Stimulated activated naive CD8-positive, alpha-beta T cell treated with anti-CD3 and anti-CD28 coated beads, Interleukin-15, Interleukin-2, amounts not matched to agents 100 U/mL and 50 U/mL, for 24 hours (primary cell): ENCODE data around the gene RLBP1.
A peak's percentile ranks its signal among the peaks of the same experiment; 100 is the strongest.

Source experiments
- ATAC-seq: fragments of 150-1000 bp; cut with Tn5 transposase; one replicate; pipeline ENCODE4 v1.10.0; 2021
- DNase-seq: peaks from one replicate; pipeline ENCODE4 v3.0.0; 2021

Gene RLBP1

GRCh38 chr15:89177633-89178306 lies 43.6 kb downstream of the RLBP1 start:
- ATAC-seq = no peak

GRCh38 chr15:89177116-89177515 lies 44.3 kb downstream of the RLBP1 start:
- ATAC-seq (no peak), DNase-seq (no peak)

More at GRCh38 chr15:89177633-89178306, 43.6 kb downstream of the RLBP1 start:
- peak; percentile 75 for DNase-seq

- no peak for ATAC-seq
- DNase-seq = no peak
These were observed 45.7 kb downstream of the RLBP1 start for GRCh38 chr15:89175617-89176191.

GRCh38 chr15:89174476-89174875 lies 46.9 kb downstream of the RLBP1 start:
- no peak for ATAC-seq
- DNase-seq = no peak

GRCh38 chr15:89172921-89173320 lies 48.5 kb downstream of the RLBP1 start:
- ATAC-seq (no peak), DNase-seq (no peak)

- no peak for ATAC-seq
- DNase-seq = peak; percentile 64
These were observed 50.0 kb downstream of the RLBP1 start for GRCh38 chr15:89171136-89172072.

- DNase-seq = no peak
- no peak for ATAC-seq
These were observed 51.0 kb downstream of the RLBP1 start for GRCh38 chr15:89170364-89170763.

- DNase-seq = peak; percentile 12
- ATAC-seq = no peak
These were observed 53.0 kb downstream of the RLBP1 start for GRCh38 chr15:89168316-89168833.

- DNase-seq (peak; percentile 69), ATAC-seq (peak; percentile 89)
These were observed 53.9 kb downstream of the RLBP1 start for GRCh38 chr15:89167267-89168176.

GRCh38 chr15:89165677-89166076 lies 55.7 kb downstream of the RLBP1 start:
- DNase-seq (no peak), ATAC-seq (no peak)

- no peak for DNase-seq
- no peak for ATAC-seq
These were observed 56.6 kb downstream of the RLBP1 start for GRCh38 chr15:89164712-89165211.

GRCh38 chr15:89163271-89164055 lies 57.9 kb downstream of the RLBP1 start:
- ATAC-seq = no peak
- DNase-seq = no peak

- ATAC-seq = no peak
- DNase-seq = no peak
These were observed 59.7 kb downstream of the RLBP1 start for GRCh38 chr15:89161666-89162065.
